Measurements from ENCODE around the gene TRIM32.

GRCh38 chr9:116647515-116647809 lies 39.6 kb upstream of the TRIM32 start:
- TF ChIP-seq CTCF (IDR thresholded peaks at IDR 0.05) = peak in 1 of 6 experiments; percentile 2
- no peak for TF ChIP-seq POLR2A (IDR thresholded peaks at IDR 0.05)

All from upper lobe of left lung (tissue), 4 donors.